Fibroblast of villous mesenchyme (primary cell): ENCODE data around the gene PTRH1. TPM values are rescaled to one million over a fixed set of nuclear protein-coding genes. Genes with fewer than 3 reads are reported as not detected.

Experiments
- DNase-seq: peaks from one replicate; pipeline ENCODE4 v3.0.0-alpha.2; 2010; ENCODE audit warnings: low read depth
- H3K4me3 ChIP-seq: 2 replicates; pipeline ENCODE4 v1.5.1; 2011; ENCODE audit warnings: low read depth, mild to moderate bottlenecking, low read length
- CTCF ChIP-seq: IDR thresholded peaks from 2 replicates; pipeline ENCODE4 v1.5.1; 2012; ENCODE audit warnings: low read depth, mild to moderate bottlenecking, low read length; ENCODE audit not compliant: insufficient read depth
- total RNA-seq: library from RNA; depleted of rRNA; stranded (reverse); fragments of >200 nt; gene quantifications from 2 replicates; pipeline ENCODE4 v1.2.3, GENCODE V29; 2012

The PTRH1 gene
- total RNA-seq, 1 donor: 11.7 TPM

DNA sequence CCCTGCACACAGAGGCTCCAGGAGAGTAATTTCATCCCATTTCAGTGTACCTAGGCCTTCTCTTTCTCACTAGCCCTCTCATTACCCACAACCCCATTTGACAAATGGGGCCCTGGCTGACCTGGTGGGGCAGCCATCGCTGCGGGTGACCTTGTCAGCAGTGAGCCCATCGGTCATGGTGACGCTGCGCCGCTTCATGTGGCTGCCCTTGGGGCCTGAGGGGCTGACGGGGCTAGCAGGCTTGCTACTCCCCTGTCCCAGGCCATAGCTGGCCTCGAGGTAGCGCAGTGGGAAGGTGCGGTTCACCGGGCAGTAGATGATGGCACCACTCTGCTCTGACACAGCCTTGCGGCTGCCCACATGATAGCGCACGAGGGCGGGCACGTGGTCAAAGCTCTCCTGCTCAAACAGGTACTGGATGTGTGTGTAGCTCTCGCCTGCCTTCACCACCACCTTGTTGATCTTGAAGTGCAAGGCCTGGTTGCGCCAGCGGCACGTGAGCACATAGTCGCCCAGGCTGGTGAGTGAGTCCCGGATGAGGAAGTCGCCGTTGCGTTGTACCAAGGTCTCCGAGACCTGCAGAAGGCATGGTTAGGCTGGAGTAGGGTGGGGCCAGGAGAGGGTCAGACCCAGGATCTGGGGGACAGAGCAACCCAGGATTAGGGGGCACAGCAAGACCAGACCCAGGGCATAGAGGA lies 33.8 kb upstream of the PTRH1 start:
- DNase-seq: no peak
- no peak overlapping the region for H3K4me3 ChIP-seq
- no peak for TF ChIP-seq CTCF

DNA sequence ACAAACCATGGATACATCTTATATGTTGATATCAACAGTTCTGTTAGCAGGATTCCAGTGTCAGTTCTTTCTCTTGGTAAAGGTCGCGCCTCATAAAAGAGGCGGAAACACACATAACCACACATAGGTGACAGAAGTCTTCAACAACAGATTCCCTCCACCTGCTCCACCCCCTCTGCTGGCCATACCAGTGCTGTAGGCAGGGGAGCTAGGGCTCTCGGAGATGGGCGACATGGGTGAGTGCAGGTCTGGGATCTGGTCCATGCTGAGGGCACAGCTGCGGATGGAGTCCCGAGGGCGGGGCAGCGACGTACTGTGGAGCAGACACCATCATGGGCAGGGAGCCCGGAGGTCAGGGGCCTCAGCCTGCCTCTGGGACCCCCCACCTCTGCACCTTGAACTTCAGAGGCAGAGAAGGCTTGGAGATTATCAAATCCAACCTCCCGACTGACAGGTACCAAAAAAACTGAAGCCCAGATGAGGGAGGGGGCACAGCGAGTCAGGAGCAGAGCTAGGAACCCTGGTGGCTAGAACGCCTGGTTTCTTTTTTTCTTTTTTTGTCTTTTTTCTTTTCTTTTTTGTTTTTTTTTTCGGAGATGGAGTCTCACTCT lies 31.6 kb upstream of the PTRH1 start:
- H3K4me3 ChIP-seq: no peak overlapping the region
- no peak for TF ChIP-seq CTCF
- DNase-seq: no peak

DNA sequence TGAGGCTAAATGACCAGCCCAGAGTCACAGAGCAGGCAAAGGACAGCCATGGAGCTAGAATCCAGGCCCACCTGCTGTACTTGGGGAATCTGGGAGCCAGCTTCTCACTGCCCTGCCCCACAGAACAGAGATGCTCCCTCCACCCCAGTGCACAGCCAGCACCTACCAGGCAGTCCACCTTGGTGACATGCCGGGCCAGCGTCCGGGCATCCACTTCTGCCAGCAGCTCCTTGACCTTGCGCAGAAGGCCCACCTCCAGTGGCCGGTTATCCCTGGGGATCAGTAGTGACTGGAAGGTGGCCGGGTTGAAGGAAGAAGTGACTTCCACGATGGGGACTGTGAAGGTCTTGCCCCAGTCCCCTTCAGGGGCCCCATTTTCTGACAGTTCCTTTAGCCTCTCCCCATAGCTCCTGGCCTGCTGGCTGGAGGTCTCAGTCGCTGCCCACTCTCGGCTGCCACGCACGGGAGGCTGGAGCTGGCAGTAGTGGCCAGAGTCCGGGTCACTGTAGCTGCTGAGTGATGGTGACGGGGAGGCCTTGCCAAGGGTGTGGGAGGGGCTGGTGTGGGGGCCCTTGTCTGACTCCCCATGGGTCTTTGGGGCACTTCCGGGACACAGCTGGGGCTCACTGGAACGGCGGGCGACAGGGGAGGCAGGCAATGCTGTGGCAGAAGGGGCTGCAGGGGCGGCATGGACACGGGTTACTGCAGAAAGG lies 29.1 kb upstream of the PTRH1 start:
- no peak for TF ChIP-seq CTCF
- DNase-seq: no peak
- no peak overlapping the region for H3K4me3 ChIP-seq

GRCh38 chr9:127742435-127743088 lies 27.1 kb upstream of the PTRH1 start:
- TF ChIP-seq CTCF: no peak
- DNase-seq: no peak
- no peak overlapping the region for H3K4me3 ChIP-seq

DNA sequence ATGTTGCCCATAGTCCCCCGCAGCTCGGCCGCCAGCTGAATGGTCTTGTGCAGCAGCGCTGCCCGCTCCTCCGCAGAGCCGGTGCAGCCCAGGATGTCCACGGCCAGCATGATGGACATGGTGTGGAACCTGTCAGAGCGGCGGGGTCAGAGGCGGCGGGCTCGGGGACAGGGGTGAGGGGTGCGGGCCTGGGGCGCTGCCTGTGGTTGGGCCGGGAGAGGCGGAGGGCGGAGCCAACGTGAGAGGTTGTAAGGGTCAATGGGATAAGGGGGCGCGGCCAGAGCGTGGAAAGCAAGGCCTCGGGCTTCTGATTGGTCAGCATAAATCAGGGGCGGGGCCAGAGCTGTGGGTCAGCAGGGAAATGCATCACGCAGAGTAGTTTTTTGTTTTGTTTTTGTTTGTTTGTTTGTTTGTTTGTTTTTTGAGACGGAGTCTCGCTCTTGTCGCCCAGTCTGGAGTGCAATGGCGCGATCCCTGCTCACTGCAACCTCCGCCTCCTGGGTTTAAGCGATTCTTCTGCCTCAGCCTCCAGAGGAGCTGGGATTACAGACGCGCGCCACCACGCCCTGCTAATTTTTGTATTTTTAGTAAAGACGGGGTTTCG lies 26.5 kb upstream of the PTRH1 start:
- DNase-seq: no peak
- no peak for TF ChIP-seq CTCF
- no peak overlapping the region for H3K4me3 ChIP-seq

GRCh38 chr9:127739614-127740330 lies 24.3 kb upstream of the PTRH1 start:
- no peak for DNase-seq
- no peak overlapping the region for H3K4me3 ChIP-seq
- no peak for TF ChIP-seq CTCF
